GM12878 (cell line): Measurements from ENCODE around the gene ST3GAL5.

ENCODE experiments used
- CEBPB ChIP-seq, 2 experiments: fragments of 150-350 bp in 1 of 2; IDR thresholded peaks; 2 replicates each; pipeline ENCODE4 v1.6.1; 2012 to 2014; ENCODE audit warnings: low read depth in 2 of 2, low read length in 2 of 2, borderline replicate concordance in 1 of 2, inconsistent platforms in 1 of 2
- CREB1 ChIP-seq: IDR thresholded peaks from 2 replicates; pipeline ENCODE4 v1.6.1; 2012; ENCODE audit warnings: low read depth, mild to moderate bottlenecking, inconsistent platforms
- NR2C1 ChIP-seq: fragments of 450-650 bp; IDR thresholded peaks from 2 replicates; pipeline ENCODE4 v1.6.1; 2017; ENCODE audit warnings: antibody characterized with exemption, mild to moderate bottlenecking, moderate library complexity
- POLR2A ChIP-seq: IDR thresholded peaks from 2 replicates; pipeline ENCODE4 v1.6.1; 2011; ENCODE audit warnings: low read depth, mild to moderate bottlenecking, low read length
- POLR2AphosphoS5 ChIP-seq: IDR thresholded peaks from 2 replicates; pipeline ENCODE4 v1.6.1; 2011; ENCODE audit warnings: mild to moderate bottlenecking, low read length, inconsistent platforms
- RAD21 ChIP-seq: IDR thresholded peaks from 2 replicates; pipeline ENCODE4 v1.6.1; 2011; ENCODE audit warnings: mild to moderate bottlenecking, low read depth, low read length, moderate library complexity; ENCODE audit not compliant: insufficient read depth
- SIN3A ChIP-seq: IDR thresholded peaks from 2 replicates; pipeline ENCODE4 v1.6.1; 2012; ENCODE audit warnings: low read depth, low read length, improper control_type of control experiment
- SP1 ChIP-seq: IDR thresholded peaks from one replicate; pipeline ENCODE4 v1.6.1; 2011; ENCODE audit warnings: low read depth, low read length
- TAF1 ChIP-seq: IDR thresholded peaks from 2 replicates; pipeline ENCODE4 v1.6.1; 2011; ENCODE audit warnings: mild to moderate bottlenecking, low read depth, low read length, borderline replicate concordance
- ZNF24 ChIP-seq: fragments of 450-650 bp; IDR thresholded peaks from 2 replicates; pipeline ENCODE4 v1.6.1; 2017; ENCODE audit warnings: antibody characterized with exemption, mild to moderate bottlenecking
- TF ChIP-seq, protein P1 (sequence below), 3 experiments: IDR thresholded peaks in 2 of 3; conservative IDR thresholded peaks in 1 of 3; 2 replicates each; pipeline ENCODE4 v1.5.1; 2011; ENCODE audit warnings: low read depth in 3 of 3, low read length in 3 of 3, mild to moderate bottlenecking in 3 of 3, control low read depth in 2 of 3, moderate library complexity in 2 of 3, inconsistent platforms in 1 of 3, mixed read lengths in 1 of 3; ENCODE audit not compliant: control insufficient read depth in 2 of 3, insufficient read depth in 1 of 3; ENCODE audit errors: extremely low read depth in 1 of 3
- TF ChIP-seq, protein P2 (sequence below): IDR thresholded peaks from 2 replicates; pipeline ENCODE4 v1.6.1; 2012; ENCODE audit warnings: low read depth, low read length, improper control_type of control experiment
- TF ChIP-seq, protein P3 (sequence below): IDR thresholded peaks from 2 replicates; pipeline ENCODE4 v1.6.1; 2012; ENCODE audit warnings: low read depth, low read length, improper control_type of control experiment

DNA sequence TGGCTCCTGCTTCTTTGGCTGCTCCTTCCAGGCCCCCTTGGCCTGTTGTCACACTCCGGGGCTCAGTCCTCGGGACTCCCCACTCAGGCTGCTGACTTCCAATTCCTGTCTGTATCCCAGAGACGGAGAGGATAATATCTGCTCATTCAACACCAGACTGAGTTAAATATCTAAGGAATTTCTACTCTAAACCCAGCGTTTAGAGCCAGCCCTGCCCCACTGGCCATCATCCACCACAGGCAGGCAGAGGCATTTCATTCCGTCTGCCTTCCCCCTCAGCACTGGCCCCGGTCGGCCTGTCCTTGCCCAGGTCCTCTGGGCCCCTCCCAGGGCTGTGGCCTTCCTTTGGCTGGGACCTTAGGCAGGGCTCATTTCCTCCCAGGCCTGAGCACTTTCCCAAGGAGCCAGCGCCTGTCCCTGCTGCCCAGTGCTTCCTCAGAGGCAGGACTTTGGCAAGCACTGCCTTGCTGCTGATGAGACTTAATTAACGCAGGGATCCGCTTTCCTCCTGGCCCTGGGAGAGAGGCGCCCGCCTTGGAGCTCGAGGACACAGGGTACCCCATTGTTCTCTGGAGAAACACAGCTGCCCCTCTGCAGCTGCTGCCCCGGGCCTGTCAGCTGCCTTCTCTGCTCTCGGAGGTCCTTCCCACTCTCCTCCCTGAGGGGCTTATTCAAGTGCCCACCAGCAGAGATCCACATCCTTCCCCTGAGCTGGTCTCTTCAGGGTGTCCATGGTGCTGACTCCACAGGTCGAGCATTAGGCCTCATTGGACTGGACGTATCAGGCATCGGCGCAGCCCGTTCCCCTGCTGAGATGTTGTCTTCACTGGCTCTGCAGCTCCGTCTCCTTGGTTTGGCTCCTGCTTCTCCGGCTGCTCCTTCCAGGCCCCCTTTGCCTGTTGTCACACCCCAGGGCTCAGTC, 92.2 kb downstream of the ST3GAL5 start:
- no peak for TF ChIP-seq ZNF24
- no peak for TF ChIP-seq TAF1
- TF ChIP-seq, protein P1, sequence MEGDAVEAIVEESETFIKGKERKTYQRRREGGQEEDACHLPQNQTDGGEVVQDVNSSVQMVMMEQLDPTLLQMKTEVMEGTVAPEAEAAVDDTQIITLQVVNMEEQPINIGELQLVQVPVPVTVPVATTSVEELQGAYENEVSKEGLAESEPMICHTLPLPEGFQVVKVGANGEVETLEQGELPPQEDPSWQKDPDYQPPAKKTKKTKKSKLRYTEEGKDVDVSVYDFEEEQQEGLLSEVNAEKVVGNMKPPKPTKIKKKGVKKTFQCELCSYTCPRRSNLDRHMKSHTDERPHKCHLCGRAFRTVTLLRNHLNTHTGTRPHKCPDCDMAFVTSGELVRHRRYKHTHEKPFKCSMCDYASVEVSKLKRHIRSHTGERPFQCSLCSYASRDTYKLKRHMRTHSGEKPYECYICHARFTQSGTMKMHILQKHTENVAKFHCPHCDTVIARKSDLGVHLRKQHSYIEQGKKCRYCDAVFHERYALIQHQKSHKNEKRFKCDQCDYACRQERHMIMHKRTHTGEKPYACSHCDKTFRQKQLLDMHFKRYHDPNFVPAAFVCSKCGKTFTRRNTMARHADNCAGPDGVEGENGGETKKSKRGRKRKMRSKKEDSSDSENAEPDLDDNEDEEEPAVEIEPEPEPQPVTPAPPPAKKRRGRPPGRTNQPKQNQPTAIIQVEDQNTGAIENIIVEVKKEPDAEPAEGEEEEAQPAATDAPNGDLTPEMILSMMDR (IDR thresholded peaks at IDR 0.05 in 2 of 3, conservative IDR thresholded peaks at IDR 0.05 in 1 of 3; ENCODE audit: control insufficient read depth in 2 of 3, extremely low read depth in 1 of 3, insufficient read depth in 1 of 3, low read depth in 3 of 3, low read length in 3 of 3), result no peak
- TF ChIP-seq NR2C1, result no peak
- TF ChIP-seq, protein P2, sequence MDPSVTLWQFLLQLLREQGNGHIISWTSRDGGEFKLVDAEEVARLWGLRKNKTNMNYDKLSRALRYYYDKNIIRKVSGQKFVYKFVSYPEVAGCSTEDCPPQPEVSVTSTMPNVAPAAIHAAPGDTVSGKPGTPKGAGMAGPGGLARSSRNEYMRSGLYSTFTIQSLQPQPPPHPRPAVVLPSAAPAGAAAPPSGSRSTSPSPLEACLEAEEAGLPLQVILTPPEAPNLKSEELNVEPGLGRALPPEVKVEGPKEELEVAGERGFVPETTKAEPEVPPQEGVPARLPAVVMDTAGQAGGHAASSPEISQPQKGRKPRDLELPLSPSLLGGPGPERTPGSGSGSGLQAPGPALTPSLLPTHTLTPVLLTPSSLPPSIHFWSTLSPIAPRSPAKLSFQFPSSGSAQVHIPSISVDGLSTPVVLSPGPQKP, result no peak
- TF ChIP-seq CEBPB (IDR thresholded peaks at IDR 0.05; ENCODE audit: borderline replicate concordance in 1 of 2, low read depth in 2 of 2, low read length in 2 of 2), result no peak
- no peak for TF ChIP-seq POLR2AphosphoS5
- TF ChIP-seq POLR2A, result no peak
- TF ChIP-seq SIN3A, result no peak
- no peak for TF ChIP-seq CREB1
- no peak for TF ChIP-seq RAD21
- no peak for TF ChIP-seq SP1
- TF ChIP-seq, protein P3, sequence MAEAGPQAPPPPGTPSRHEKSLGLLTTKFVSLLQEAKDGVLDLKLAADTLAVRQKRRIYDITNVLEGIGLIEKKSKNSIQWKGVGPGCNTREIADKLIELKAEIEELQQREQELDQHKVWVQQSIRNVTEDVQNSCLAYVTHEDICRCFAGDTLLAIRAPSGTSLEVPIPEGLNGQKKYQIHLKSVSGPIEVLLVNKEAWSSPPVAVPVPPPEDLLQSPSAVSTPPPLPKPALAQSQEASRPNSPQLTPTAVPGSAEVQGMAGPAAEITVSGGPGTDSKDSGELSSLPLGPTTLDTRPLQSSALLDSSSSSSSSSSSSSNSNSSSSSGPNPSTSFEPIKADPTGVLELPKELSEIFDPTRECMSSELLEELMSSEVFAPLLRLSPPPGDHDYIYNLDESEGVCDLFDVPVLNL, result no peak
